Measurements from ENCODE around the gene LTB.

The LTB gene

GRCh38 chr6:31576897-31577578 lies 5.2 kb downstream of the LTB start:
- no peak for DNase-seq (ENCODE audit: low spot score)

- no peak for DNase-seq (ENCODE audit: low spot score)
Measured at GRCh38 chr6:31575952-31576685, 6.1 kb downstream of the LTB start.

- no peak for DNase-seq (ENCODE audit: low spot score)
Measured at GRCh38 chr6:31575335-31575901, 6.8 kb downstream of the LTB start, which contains the start of gene TNF. TSS of gene TNF (plus strand) at chr6:31575565. CDS start at chr6:31575742, 177 bp downstream.

GRCh38 chr6:31574106-31575061 lies 7.8 kb downstream of the LTB start:
- no peak for DNase-seq (ENCODE audit: low spot score)

- no peak for DNase-seq (ENCODE audit: low spot score)
Measured at GRCh38 chr6:31573239-31574105, 8.8 kb downstream of the LTB start.

- DNase-seq (ENCODE audit: low spot score), result no peak
Measured at GRCh38 chr6:31572041-31572911, 9.9 kb downstream of the LTB start, which contains the start of gene LTA. TSS of gene LTA (plus strand) at chr6:31572289. CDS start at chr6:31572743, 454 bp downstream.

GRCh38 chr6:31569861-31570536 lies 12.2 kb downstream of the LTB start:
- DNase-seq (ENCODE audit: low spot score), result no peak

GRCh38 chr6:31568537-31568961 lies 13.7 kb downstream of the LTB start:
- DNase-seq (ENCODE audit: low spot score), result no peak

GRCh38 chr6:31567531-31568370 lies 14.5 kb downstream of the LTB start:
- DNase-seq (ENCODE audit: low spot score), result no peak

- no peak for DNase-seq (ENCODE audit: low spot score)
Measured at GRCh38 chr6:31560697-31561058, 21.5 kb downstream of the LTB start.

- DNase-seq (ENCODE audit: low spot score), result peak; percentile 98
Measured at GRCh38 chr6:31559958-31560696, 22.1 kb downstream of the LTB start.

GRCh38 chr6:31559606-31559957 lies 22.6 kb downstream of the LTB start:
- DNase-seq (ENCODE audit: low spot score), result no peak

- DNase-seq (ENCODE audit: low spot score), result no peak
Measured at GRCh38 chr6:31558631-31559500, 23.4 kb downstream of the LTB start.

- no peak for DNase-seq (ENCODE audit: low spot score)
Measured at GRCh38 chr6:31558318-31558625, 24.0 kb downstream of the LTB start.

- DNase-seq (ENCODE audit: low spot score), result no peak
Measured at GRCh38 chr6:31557443-31558317, 24.5 kb downstream of the LTB start.

- DNase-seq (ENCODE audit: low spot score), result no peak
Measured at GRCh38 chr6:31556307-31556706, 25.9 kb downstream of the LTB start.
